ENCODE results near the gene IWS1. TPM values are rescaled to one million over a fixed set of nuclear protein-coding genes. Genes with fewer than 3 reads are reported as not detected.
"Not testable (repeated sequence)": the region's sequence is repeated elsewhere in the genome, so short reads cannot be mapped to it uniquely, and the experiment has no call there.

The IWS1 gene
- polyA plus RNA-seq, 10 donors: 41.6 to 54.7 (median 49.6) TPM

GRCh38 chr2:127530245-127531140 is 4.2 kb upstream of the IWS1 start:
- DNase-seq: no peak

DNA sequence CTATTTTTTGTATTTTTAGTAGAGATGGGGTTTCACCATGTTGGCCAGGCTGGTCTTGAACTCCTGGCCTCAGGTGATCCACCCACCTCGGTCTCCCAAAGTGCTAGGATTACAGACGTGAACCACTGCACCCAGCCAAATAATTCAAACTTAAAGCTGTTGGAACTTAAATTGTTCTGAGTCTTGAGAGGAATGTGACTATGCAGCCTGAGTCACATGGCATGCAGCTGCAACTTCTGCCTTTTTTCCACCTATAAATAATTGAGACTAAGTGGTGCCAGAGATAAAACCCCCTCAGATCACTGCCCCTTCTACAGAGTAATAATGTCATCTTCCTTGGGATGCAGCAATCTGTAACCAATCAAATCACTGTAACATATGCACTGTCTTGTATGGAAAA is 3.1 kb upstream of the IWS1 start:
- not testable (repeated sequence) for DNase-seq

DNA sequence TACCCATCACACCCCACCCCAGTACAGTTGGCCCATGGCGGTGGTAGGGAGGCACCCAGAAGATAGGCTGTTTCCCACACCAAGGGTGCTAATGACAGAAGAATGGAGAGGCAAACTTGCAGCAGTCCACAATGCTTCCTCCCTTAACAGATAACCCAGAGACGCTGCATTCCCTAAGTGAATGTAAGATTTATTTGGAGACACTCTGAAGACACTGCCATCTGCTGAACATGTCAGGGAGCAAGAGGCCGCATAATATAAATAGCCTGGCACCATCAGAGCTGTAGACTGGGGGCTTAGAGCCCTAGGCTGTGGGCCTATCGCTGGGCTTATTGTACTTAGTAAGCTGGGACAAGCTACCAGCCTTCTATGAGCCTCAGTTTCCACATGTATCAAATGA is 2.2 kb upstream of the IWS1 start:
- DNase-seq: peak in 1 of 3 donors; percentile 20

GRCh38 chr2:127527001-127527804 is 914 bp upstream of the IWS1 start:
- DNase-seq: no peak

- peak in 1 of 3 donors; percentile 74 for DNase-seq
These were observed 578 bp downstream of the IWS1 start for GRCh38 chr2:127525691-127526131.

GRCh38 chr2:127524198-127524834 is 2.0 kb downstream of the IWS1 start:
- DNase-seq: not testable (repeated sequence)

GRCh38 chr2:127523269-127523939 is 2.9 kb downstream of the IWS1 start:
- no peak for DNase-seq

DNA sequence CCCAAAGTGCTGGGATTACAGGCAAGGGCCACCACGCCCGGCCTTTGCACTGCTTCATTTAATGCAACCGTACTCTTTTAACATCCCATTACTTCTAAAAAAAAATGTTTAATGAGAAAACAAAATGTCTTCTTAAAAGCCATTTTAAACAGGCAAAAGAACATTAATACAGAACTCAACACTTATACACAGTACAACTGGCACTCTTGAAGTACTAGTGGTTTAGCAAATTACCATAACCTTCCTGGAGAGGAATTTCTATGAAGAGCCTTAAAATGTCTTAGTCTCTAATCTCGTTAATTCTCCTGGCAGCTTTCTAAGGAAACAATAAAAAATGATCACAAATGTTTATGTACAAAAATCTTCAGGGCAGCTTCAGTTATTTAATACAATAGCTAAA is 5.9 kb downstream of the IWS1 start:
- no peak for DNase-seq

GRCh38 chr2:127517465-127517864 is 8.8 kb downstream of the IWS1 start:
- DNase-seq: no peak

DNA sequence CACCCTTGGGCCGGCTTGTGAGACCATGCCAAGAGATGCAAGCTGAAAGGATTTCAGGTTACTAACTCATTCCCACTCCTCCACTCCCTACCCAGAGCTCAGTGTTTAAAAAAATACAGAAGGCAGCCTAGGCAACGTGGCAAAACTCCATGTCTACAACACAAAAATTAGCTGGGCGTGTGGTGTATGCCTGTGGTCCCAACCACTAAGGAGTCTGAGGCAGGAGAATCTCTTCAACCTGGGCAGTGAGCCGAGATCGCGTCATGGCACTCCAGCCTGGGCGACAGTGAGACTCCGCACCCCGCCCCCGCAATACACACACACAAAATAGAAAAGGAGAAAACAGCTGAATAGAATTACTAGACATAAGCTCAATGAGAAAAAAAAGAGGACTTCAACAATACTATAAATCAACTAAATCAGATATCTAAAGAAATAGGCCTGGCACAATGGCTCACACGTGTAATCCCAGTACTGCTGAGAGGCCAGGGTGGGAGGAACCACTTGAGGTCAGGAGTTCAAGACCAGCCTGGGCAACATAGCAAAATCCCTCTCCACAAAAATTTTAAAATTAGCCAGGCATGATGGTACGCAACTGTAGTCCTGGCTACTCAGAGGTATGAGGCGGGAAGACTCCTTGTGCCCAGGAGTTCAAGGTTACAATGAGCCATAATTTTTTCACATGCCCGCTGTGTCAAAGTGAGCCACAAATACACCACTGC is 10.1 kb downstream of the IWS1 start:
- DNase-seq: peak; percentile 43 to 67 (median 61)

- no peak for DNase-seq
These were observed 10.8 kb downstream of the IWS1 start for GRCh38 chr2:127515383-127515915.

DNA sequence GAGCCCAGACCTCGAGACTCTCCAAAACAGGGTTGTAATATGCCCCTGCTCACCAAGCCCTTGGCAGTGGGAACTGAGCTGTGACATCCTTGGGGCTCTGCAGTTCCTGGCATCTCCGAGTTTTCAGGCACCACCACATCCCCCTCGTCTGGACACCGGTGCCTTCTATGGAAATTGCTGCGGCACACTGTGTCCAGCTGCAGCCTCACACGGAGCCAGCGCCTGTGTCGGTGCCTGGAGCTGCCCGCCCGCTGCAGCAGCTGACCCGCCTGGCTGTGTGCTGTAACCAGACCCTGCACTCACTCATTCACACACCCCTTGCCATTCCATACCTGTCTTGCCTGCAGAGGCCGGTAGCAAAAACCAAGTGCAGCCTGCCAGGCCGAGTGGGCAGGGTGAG is 11.8 kb downstream of the IWS1 start:
- peak in 2 of 3 donors; percentile 19 to 38 for DNase-seq

DNA sequence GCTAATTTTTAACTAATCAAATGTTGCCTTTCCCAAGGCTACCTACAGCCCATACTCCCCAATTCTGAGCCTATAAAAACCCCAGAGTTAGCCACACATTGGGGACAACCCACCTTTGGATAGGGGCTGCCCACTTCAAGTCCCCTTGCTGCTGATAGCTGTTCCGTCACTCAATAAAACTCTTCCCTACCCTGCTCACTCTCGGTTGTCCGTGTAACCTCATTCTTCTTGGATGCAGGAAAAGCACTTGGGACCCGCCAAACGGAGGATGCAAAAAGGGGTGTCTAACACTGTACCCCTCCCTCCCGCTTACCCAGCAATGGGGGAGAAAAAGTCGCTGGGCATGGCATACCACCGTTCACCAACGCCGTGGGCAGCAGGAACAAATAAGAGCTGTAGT is 12.2 kb downstream of the IWS1 start:
- DNase-seq: no peak

DNA sequence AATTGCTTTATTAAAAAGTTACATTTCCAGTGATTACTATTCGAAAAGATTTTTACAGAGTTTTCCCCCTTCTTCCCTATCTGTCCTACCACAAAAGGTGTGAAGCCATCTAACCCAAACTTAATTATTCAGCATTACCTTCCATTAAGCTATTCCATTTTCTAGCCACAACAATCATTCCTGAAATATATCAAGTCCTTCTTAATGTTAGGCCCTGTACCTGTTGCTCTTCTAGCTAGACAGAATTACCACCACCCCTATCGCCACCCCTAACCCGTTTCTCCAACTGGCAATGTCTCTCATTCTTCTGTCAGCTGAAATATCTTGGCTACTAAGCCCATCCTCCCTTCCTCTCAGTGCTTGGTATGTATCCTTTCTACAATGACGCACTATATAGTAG is 13.9 kb downstream of the IWS1 start:
- no peak for DNase-seq

GRCh38 chr2:127511917-127512316 is 14.4 kb downstream of the IWS1 start:
- no peak for DNase-seq

DNA sequence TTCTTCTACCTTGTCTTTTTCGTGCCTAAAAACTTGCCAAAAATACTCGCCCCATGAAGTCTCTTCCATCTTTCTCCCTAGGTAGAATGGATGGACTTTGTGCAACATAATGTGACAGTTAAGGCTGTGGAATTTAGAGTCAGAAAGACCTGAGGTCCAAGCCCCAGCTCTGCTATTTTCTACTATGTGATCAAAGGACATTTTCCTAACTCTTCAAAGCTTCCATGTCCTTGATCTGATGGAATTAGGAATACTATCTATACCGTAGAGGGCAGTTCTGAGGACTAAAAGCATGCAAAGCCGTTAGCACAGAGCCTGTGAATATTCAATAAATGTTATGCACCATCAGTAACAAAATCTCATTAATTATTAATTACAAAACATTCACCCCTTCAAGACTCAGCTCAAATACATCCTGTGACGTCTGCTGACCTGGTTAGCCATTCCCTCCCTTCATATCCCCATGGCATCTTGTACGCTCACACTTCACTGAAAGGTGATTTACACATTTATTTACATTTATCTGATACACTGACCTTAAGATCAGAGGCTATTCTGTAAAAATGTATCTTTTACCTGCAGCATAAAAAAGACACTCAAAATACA is 15.1 kb downstream of the IWS1 start:
- DNase-seq: no peak

DNA sequence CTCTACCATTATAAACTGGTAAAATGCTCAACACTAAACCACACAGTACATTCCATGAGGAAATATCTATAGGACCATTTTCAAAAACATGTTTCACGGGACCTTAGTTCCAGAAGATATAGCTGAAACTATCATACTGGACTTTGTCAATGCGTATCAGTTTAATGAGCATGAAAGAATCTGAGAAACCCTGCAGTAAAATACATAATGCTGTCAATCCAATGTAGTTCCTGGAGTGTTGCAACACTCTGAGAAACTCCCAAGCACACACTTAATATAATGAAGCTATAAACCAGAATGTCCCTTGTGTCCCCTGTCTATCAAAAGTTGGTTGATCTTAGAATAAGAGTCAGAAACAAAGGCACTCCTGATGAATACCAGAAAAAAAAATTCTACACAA is 16.2 kb downstream of the IWS1 start:
- DNase-seq: no peak

DNA sequence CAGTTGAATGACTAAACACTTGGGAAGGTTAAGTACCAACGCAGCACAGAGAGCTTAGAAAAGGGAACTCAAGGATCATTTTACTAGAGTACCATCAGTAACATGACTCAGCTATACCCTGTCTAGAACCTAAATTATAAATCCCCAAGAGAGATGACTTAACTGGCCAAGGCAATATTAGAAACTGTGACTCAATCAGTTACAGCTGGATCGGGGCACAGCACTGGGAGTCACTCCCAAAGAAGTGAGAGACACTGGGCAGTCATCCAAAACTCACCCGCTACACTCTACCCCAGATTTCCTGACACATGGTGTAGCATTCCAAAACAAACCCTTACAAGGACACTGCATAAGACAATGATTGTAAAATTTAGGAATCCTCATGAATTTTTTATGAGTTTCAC is 17.7 kb downstream of the IWS1 start:
- DNase-seq: peak; percentile 52 to 98 (median 77)

DNA sequence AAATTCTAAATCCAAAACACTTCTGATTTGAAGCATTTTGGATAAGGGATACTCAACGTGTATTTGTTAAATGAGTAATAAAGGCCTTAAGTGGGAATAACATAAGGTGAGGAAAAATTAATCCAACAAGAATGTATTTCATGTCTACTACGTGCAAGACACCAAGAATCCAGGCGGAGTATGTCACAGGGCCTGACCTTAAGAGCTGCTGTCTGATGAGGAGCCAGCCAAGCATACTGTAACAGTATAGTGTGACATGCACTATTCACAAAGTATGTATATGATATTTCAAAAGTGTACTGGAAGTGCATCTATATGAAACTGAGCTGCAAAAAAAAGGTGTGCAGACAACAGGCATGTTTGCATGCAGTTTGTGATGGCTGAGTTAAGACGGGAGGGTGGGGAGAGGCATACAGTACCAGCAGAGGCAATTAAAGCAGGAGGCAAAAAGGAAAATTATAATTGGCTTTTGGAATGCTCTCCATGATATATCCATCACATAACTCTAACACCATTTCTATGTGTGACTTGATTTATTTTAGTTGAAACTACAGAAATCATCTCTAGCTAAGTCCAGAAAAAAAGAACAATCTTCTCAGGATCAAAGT is 18.2 kb downstream of the IWS1 start:
- DNase-seq: no peak

DNA sequence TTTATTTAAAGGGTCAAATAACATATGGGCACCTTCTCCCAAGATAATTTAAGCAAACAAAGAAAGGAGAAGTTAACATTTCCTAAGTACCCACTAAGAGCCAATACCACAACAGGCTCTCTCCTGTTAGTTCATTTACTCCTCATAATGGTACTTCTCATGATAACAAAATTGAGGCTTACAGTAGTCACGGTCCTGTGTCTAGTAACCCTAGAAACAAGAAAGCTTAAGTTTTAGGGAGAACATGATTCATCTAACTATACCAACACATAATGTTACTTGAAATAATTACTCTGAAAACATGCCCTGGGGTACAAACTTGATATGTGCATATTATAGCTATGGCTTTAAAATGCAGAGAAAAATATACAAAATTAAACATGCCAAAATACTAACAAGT is 19.8 kb downstream of the IWS1 start:
- no peak for DNase-seq
